Measurements from ENCODE around the gene PSME1. TPM values are rescaled to one million over a fixed set of nuclear protein-coding genes. Genes with fewer than 3 reads are reported as not detected.

PSME1 gene
- total RNA-seq, 1 donor from 2014 or later = 167 TPM

DNA sequence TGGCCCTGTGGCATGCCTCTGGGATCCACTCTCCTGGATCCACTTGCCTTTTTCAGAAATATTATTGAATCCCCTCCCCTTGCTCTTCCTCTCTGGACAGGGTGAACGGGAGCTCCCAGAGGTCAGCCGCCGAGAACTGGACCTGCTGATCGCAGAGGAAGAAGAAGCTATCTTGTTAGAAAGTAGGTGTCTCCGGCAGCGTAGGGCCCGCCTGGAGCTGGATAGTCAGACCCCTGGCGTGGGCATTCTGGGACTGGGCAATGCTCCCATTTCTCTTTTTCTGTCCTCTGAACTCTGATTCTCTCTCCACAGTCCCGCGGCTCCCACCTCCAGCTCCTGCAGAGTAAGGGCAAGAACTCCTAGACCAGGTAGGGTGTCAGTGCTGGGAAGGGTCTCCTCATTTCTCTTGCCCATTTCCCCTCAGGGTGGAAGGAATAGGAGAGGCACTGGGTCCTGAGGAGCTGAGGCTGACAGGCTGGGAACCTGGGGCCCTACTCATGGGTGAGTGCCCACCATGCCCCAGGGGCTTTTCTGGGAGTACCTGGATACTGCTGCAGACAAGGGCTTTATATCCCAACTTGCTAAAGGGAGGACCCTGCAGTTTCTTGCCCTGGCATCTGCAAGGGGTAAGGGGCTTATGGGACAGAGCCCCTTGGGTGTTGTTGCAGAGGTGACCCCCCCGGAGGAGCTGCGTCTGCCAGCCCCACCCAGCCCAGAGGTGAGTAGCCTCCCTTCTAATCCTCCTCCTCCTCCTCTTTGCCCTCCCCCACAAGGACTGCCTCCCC is 41.2 kb downstream of the PSME1 start:
- DNase-seq = no peak

DNA sequence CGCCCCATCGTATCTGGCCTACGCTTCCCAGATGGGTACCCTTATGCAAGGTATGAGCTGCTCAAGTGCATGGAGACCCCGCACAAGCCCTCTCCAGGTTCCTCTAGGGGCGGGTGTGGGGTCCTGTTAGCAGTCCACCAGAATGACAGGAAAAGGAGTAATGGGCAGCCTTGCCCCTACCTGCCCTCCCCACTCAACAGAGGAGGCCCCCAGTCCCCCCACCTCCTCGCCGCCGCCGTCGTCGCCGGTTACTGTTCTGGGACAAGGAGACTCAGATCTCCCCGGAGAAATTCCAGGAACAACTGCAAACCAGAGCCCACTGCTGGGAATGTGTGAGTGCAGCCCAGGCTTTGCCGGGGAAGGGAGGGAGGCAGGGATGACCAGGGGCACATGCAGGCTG is 41.9 kb downstream of the PSME1 start:
- no peak for DNase-seq

DNA sequence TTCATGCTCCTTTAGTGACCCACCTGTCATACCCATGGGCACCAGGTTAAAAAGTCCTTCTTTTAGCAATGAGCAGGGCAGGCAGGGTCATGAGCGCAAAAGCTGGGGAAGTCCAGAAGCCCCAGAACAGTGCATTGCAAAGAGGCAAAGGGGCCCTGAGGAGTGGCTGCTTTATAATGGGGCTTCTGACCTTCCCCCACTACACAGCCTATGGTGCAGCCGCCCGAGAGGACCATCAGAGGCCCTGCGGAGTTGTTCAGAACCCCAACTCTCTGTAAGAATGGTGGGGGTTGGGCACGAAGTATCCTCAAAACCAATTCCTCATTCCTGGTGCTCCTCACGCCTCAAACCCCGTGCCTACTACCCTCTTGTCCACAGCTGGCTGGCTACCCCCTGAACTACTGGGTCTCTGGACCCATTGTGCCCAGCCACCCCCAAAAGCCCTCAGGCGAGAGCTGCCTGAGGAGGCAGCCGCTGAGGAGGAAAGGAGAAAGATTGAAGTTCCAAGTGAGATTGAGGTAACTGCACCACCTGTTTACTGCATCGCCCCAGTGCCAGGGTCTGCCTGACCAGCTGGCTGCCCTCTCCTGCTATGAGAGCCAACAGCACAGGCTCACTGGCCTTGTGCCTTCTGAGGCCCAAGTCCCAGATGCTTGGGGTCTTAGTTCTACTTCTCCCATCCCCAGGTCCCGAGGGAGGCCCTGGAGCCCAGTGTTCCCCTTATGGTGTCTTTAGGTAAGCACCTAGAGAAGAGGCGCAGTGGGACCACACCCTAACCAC is 42.6 kb downstream of the PSME1 start:
- DNase-seq = no peak

DNA sequence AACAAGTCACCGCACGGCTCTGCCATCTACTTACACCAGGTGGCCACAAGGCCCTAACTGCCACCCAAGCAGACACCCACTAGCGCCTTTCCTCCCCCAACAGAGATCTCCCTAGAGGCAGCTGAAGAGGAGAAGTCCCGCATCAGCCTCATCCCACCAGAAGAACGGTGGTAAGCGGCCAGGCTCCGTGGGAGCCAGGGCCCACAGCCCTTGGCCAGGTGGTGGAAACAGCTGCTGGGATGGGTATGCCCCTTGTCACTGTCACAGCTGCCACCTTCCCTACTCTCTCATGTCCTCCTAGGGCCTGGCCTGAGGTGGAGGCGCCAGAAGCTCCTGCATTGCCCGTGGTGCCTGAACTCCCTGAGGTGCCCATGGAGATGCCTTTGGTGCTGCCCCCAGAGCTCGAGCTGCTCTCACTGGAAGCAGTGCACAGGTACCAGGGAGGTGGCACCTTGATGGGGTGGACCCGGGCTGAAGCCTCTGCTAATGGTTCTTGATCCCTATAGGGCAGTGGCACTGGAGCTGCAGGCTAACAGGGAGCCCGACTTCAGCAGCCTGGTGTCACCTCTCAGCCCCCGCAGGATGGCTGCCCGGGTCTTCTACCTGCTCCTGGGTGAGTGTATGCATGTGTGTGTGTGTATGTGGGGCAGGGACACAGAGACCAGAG is 43.4 kb downstream of the PSME1 start:
- DNase-seq = no peak

DNA sequence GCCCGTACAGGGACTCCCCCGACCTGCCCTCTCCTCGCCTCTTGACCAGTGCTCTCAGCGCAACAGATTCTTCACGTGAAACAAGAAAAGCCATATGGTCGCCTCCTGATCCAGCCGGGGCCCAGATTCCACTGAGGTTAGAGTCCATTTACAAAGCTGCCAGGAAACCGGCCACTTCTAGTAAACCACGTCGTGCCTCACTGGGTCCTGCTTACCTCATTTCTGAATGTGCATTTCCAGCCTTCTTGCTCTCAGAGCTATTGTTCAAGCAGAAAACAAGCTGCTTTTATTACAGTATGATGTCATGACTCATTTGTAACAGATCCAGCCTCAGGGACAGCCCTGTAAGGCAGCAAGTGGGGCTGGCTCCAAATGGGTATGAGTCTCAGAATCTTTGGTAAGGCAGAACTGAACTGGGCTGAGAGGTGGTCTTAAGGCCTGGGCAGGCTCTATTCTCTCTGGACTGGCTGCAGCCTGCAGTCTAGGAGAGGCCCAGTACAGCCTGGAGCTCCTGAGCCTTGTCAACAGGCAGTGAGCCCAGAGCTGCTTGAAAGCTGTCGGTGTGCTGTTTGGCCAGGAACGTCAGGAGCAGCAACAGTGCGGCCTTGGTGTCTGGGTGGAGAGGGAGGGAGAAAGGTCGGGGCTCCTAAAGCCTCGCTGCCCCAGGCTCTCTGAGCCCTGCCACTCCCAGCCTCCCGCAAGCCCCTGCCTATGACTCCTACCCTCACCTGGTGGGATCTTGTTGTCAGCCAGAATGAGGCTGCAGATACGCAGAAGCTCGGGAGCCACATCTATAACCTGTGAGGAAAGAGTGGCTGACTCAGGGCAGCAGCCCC is 44.2 kb downstream of the PSME1 start:
- DNase-seq = peak; percentile 73

DNA sequence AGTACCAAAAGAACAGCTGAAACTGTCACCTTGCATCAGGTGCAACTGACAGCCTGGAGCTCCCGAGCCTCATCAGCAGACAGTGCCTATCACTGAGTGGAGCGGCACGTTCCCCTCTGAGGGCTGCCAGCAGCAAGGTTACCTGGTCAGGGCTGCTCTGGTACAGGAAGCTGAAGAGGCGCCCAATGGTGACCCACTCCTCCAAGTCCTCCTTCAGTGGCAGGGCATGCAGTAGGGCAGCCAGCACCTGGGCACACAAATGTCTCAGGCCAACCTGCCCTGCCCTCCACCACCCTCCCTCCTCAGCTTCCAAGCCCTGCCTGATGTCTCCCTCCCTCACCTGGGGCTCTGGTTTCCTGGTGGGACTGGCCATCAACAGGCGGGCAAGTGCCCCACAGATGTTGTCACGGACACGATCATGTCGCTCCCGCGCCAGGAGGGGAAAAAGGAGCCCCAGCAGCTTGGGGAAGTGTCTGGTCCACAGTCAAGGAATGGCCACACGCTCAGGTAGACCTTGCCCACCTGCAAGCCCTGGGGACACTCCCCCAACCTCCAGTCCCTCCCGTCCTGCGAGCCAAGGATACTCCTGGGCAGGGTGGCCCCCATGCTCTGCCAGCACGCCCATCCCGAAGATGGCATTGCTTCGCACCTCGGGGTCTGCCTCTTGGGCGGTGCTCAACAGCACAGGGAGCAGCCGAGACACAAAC is 45.5 kb downstream of the PSME1 start:
- DNase-seq = no peak

DNA sequence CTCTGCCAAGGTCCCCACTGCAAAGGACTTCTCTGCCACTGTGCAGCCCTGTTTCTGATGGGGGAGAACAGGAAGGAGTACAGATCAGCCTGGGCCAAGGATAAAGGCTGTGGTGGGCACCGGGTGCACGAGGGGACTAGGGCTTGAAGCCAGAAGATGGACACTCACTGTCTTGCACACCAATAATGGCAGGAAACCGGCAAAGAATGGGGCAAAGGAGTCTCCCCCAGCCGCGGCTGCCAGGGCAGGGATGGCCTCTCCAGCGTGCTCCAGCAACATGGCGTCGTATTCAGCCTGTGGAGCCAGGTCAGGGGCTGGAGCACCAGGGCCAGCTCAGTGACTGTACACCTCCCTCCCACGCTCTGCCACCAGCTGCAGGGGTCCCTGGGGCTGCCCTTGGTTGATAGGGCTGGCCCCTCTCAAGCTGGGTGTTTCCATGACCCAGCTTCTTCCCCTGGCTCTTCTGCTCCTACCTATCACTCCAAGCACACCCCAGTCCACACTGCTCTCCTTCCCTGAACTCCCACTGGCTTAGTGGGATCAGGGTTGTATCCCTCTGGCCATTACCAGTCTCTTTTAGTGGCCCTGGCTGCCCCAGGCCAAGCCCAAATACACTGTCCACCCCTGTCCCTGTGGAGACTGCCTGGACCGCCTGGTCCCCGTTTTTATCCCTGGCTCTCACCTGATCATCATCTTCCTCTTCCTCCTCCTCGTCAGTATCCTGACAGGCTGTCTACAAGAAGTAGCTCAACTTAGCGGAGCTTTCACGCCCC is 46.3 kb downstream of the PSME1 start:
- no peak for DNase-seq

DNA sequence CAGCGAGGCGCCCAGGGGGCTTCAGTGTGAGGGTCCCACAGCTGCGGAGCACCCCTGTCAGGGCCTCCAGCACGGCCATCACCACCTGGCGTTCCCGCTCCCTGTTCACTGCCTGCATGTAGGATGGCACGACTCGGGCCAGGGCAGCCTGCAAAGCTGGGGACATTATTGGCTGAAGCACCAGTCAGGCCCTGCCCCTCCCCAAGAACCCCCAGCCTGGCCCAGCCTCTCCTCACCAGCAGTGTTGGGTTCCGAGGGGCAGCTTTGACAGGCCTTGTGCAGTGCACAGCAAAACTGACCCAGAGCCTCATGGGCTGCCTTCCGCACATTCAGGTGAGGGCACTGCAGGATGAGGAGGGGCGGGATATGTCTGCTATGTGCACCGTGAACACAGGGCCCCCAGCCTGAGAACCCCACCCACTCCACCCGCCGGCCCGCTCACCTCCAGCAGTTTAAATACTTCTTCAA is 47.1 kb downstream of the PSME1 start:
- DNase-seq = no peak

DNA sequence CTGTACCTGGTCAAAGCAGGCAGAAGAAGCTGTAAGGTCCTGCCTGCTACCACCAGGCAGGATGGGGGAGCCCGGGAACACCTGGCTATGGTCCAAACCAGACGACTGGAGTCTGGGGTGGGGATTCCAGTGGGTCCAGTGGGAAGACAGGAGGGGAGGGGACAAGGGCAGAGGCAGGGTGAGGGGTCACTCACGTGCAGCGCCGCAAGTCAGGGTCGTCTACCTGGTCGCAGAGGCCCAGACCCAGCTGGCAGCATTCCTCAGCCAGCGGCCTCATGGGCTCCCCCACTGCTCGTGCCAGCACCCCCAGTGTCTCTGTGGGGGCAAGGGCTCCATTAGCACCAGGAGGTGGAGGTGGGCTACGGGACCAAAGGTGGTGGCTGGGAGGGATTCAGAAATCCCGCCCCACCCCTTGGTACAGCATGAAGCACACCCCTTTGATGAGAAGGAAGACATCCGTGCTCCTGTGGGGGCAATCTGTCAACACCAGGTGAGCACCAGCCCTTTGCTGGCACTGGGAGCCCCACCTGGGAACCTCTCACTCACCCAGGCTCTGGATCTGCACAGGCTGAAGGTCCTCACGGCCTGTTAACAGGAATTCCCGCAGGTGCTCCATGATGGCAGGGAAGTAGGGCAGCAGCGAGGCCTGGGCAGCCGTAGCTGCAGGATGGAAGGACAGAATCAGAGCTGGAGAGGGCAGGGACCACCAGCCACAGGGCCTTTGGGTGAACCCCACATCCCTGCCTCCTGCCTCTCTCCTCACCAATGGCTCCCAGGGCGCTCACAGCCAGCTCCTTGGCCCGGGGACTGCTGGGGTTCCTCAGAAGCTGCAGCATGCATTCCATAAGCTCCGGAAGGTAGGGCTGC is 48.3 kb downstream of the PSME1 start:
- DNase-seq = no peak

DNA sequence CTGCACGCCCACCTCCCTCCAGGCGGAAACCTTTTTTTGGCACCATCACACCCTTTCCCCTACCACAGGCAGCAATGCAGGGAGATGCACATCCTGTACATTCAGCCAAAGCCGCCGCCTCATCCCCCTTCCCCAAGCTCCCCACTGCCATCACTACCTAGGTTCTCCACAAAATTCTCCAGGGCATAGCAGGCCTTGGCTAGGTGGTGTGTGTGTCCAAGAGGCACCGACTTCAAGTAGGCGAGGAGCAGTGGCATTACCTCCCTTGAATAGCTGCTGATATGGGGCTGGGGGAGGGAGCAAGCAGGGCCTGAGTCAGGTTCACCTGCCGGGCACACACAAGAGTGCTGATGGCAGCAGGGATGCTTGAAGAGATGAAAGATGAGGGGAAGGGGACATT is 49.0 kb downstream of the PSME1 start:
- DNase-seq = no peak

DNA sequence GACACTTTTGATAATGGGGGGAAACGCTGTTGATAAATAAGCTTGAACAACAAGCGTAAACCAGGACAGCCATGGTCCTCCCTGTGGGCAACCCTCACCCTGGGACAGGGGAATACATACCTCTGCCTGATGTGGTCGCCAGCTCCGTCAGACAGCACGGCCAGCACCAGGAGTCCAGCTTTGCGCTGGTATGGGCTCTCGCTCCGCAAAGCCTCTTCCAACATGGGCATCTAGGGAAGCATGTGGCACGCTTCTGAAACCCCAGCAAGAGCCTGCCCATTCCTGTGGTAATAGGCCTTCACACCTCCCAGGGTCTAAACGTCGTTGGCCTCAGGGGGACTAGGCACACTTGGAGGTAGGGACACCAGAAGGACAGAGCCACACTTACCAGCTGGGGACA is 49.7 kb downstream of the PSME1 start:
- no peak for DNase-seq

DNA sequence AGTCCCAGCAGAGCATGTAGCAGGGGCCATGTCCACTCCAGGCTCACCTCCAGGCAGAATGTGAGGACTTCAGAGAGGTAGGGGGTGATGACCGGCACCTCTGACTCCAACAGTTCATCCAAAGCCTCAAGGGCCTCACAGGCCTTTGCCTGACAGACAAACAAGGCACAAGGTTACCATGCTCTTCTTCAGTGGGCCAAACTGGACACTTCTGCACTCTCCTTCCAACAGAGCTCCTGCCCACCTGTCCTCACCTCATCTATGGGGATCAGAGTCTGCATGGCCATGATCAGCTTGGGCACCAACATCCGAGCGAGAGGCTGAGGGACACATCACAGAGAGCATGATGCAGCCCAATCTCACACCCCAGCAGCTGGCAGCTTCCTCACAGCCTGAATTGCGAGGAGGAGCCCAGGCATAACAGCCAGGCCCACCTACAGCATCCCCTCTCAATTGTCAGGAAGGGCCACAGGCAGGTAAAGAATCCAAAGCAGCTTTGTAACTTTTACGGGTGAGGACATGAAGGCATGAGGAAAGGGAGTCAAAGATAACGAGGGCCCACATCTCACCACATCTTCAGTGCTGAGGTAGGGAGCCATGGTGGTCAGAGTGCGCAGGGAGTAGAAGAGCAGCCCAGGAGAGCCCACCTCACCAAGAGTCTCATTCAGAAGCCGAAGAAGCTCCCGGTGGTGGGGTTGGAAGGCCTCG is 51.0 kb downstream of the PSME1 start:
- DNase-seq = no peak

DNA sequence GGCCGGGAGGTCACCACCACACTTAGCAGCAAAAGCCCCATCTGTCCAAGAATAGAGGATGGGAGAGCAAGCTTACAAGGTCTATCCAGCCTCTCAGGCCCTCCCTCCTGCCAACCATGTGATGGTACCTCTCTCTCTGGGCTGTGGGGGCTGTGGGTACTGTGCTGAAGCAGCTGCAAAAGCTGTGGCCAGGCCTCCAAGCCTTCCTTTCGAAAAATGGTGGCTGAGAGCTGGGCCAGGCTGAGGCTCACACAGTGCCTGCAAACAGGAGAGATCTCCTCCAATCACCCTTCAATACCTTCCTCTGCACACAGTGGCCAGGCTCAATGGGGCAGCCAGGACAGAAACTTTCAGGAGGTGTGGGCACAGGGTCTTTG is 51.5 kb downstream of the PSME1 start:
- DNase-seq = no peak

Other genes with a start within 250 kb of the PSME1 start
- 36.4 and 42.9 TPM in 2 replicates for gene DHRS4, start 182.4 kb upstream of the PSME1 start, total RNA-seq
- gene DHRS4L2, start 147.3 kb upstream of the PSME1 start, total RNA-seq = 11.6 and 12.6 TPM in 2 replicates
- 0.05 TPM in 1 of 2 replicates, not detected in the other for gene CARMIL3, start 84.2 kb upstream of the PSME1 start, total RNA-seq
- gene CPNE6, start 64.6 kb upstream of the PSME1 start, total RNA-seq = not detected in 2 replicates
- gene PCK2, start 41.9 kb upstream of the PSME1 start, total RNA-seq = 5.8 and 10.5 TPM in 2 replicates
- gene DCAF11, start 21.4 kb upstream of the PSME1 start, total RNA-seq = 90.7 and 93.9 TPM in 2 replicates
- 0.88 and 2.6 TPM in 2 replicates for gene NRL, start 21.2 kb upstream of the PSME1 start, total RNA-seq
- 0.42 and 0.51 TPM in 2 replicates for gene FITM1, start 5.5 kb upstream of the PSME1 start, total RNA-seq
- 21.4 and 26.4 TPM in 2 replicates for gene EMC9, start 5.4 kb downstream of the PSME1 start, total RNA-seq
- gene PSME2, start 10.4 kb downstream of the PSME1 start, total RNA-seq = 108 and 110 TPM in 2 replicates
- 53.2 and 54.1 TPM in 2 replicates for gene RNF31, start 11.3 kb downstream of the PSME1 start, total RNA-seq
- 37.8 and 55.5 TPM in 2 replicates for gene IRF9, start 25.1 kb downstream of the PSME1 start, total RNA-seq
- gene REC8, start 35.9 kb downstream of the PSME1 start, total RNA-seq = 2.7 and 4.2 TPM in 2 replicates
- 28.8 and 60.6 TPM in 2 replicates for gene IPO4, start 52.6 kb downstream of the PSME1 start, total RNA-seq
- 63.5 and 82.5 TPM in 2 replicates for gene TM9SF1, start 59.2 kb downstream of the PSME1 start, total RNA-seq
- gene TSSK4, start 69.5 kb downstream of the PSME1 start, total RNA-seq = not detected in 2 replicates
- 36.8 and 39.3 TPM in 2 replicates for gene CHMP4A, start 77.3 kb downstream of the PSME1 start, total RNA-seq
- gene MDP1, start 79.9 kb downstream of the PSME1 start, total RNA-seq = 5.9 and 23.7 TPM in 2 replicates
- 197 and 248 TPM in 2 replicates for gene NEDD8, start 96.2 kb downstream of the PSME1 start, total RNA-seq
- 108 and 121 TPM in 2 replicates for gene GMPR2, start 96.7 kb downstream of the PSME1 start, total RNA-seq
- gene TINF2, start 106.4 kb downstream of the PSME1 start, total RNA-seq = 68.4 and 71.7 TPM in 2 replicates
- gene TGM1, start 127.0 kb downstream of the PSME1 start, total RNA-seq = 0.17 and 0.51 TPM in 2 replicates
- 27.9 and 28.6 TPM in 2 replicates for gene RABGGTA, start 135.4 kb downstream of the PSME1 start, total RNA-seq
- gene DHRS1, start 163.6 kb downstream of the PSME1 start, total RNA-seq = 10.6 and 16.7 TPM in 2 replicates
- gene NOP9, start 163.7 kb downstream of the PSME1 start, total RNA-seq = 30.1 and 33.5 TPM in 2 replicates
- 4.6 and 7.5 TPM in 2 replicates for gene CIDEB, start 171.8 kb downstream of the PSME1 start, total RNA-seq
- 5.9 and 9.7 TPM in 2 replicates for gene LTB4R2, start 173.9 kb downstream of the PSME1 start, total RNA-seq
- gene LTB4R, start 175.3 kb downstream of the PSME1 start, total RNA-seq = 3.5 and 3.6 TPM in 2 replicates
- 68.4 and 138 TPM in 2 replicates for gene ADCY4, start 198.9 kb downstream of the PSME1 start, total RNA-seq
- gene RIPK3, start 203.8 kb downstream of the PSME1 start, total RNA-seq = 4.7 and 5.8 TPM in 2 replicates
- gene NFATC4, start 232.0 kb downstream of the PSME1 start, total RNA-seq = 8.8 and 11.1 TPM in 2 replicates